Ascending aorta (tissue), 2 donors: ENCODE data around the gene TNPO2. TPM values are rescaled to one million over a fixed set of nuclear protein-coding genes. Genes with fewer than 3 reads are reported as not detected.

Source experiments
- DNase-seq, 2 donors: peaks; one replicate each; pipeline ENCODE4 v3.0.0-alpha.2; 2019; ENCODE audit warnings: low spot score in 2 of 2
- H3K27ac ChIP-seq, 2 donors: fragments of 200-600 bp; sonication (generic); one replicate each; pipeline ENCODE4 v1.5.1; 2016 to 2017; ENCODE audit warnings: mild to moderate bottlenecking in 1 of 2
- H3K27me3 ChIP-seq: fragments of 200-600 bp; sonication (generic); one replicate; pipeline ENCODE4 v1.5.1; 2017
- H3K36me3 ChIP-seq, 2 donors: fragments of 200-600 bp; sonication (generic); one replicate each; pipeline ENCODE4 v1.5.1; 2016
- H3K4me1 ChIP-seq, 2 donors: fragments of 200-600 bp; sonication (generic); one replicate each; pipeline ENCODE4 v1.5.1; 2016 to 2017; ENCODE audit warnings: mild to moderate bottlenecking in 1 of 2
- H3K4me3 ChIP-seq, 2 donors: fragments of 200-600 bp; sonication (generic); one replicate each; pipeline ENCODE4 v1.5.1; 2016 to 2017; ENCODE audit warnings: mild to moderate bottlenecking in 1 of 2
- H3K9me3 ChIP-seq, 2 donors: fragments of 200-600 bp; sonication (generic); one replicate each; pipeline ENCODE4 v1.5.1; 2016
- intact Hi-C: fragments of 100-400 bp; cut with DNase I; formaldehyde crosslinking; loops from one replicate; pipeline ENCODE4 v1.15.1; 2023
- total RNA-seq: library from RNA; depleted of rRNA; stranded (reverse); fragments of >200 nt; gene quantifications from one replicate; pipeline ENCODE4 v1.1.0, GENCODE V29; 2016
- TF ChIP-seq, protein P1 (sequence below), 3 experiments: fragments of 200-600 bp in 2 of 3; fragments of 450-650 bp in 1 of 3; sonication (generic) in 2 of 3; IDR thresholded peaks; one replicate each; pipeline ENCODE4 v1.5.1; 2016 to 2019; ENCODE audit warnings: antibody characterized with exemption in 3 of 3, mild to moderate bottlenecking in 1 of 3, moderate library complexity in 1 of 3

TNPO2 gene
- total RNA-seq, 1 donor from 2014 or later: 82.6 TPM

DNA sequence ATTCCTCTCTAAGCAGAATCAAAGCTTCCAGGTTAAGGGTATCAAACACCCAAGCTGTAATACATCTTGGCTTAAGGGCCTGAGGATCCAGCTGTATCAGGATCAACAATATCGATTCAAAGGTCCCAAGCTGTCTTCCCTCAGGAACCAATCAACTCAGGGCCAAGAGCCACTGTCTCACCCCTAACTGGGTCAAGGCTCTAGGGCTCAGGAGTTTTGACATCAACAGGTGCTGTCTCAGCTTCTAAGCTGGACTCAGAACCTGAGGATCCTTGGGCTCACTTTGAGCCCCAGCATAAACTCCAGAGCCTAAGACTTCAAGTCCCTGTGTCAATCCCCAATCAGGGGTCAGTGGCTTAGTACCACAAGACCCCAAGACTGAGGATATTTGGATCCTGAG lies 28.2 kb downstream of the TNPO2 start:
- no peak for DNase-seq
- H3K4me3 ChIP-seq: peak overlapping the region; percentile 91 to 96
- H3K27ac ChIP-seq: no peak overlapping the region
- H3K36me3 ChIP-seq: peaks cover 4 to 6% of the 10 kb centered on the region in 2 donors
- no peaks in the 10 kb centered on the region for H3K9me3 ChIP-seq
- H3K27me3 ChIP-seq: no peaks in the 10 kb centered on the region
- H3K4me1 ChIP-seq: peaks cover 5 to 13% of the 10 kb centered on the region in 2 donors
- TF ChIP-seq, protein P1, sequence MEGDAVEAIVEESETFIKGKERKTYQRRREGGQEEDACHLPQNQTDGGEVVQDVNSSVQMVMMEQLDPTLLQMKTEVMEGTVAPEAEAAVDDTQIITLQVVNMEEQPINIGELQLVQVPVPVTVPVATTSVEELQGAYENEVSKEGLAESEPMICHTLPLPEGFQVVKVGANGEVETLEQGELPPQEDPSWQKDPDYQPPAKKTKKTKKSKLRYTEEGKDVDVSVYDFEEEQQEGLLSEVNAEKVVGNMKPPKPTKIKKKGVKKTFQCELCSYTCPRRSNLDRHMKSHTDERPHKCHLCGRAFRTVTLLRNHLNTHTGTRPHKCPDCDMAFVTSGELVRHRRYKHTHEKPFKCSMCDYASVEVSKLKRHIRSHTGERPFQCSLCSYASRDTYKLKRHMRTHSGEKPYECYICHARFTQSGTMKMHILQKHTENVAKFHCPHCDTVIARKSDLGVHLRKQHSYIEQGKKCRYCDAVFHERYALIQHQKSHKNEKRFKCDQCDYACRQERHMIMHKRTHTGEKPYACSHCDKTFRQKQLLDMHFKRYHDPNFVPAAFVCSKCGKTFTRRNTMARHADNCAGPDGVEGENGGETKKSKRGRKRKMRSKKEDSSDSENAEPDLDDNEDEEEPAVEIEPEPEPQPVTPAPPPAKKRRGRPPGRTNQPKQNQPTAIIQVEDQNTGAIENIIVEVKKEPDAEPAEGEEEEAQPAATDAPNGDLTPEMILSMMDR (IDR thresholded peaks at IDR 0.05): no peak
- intact Hi-C loops: no loop called here

DNA sequence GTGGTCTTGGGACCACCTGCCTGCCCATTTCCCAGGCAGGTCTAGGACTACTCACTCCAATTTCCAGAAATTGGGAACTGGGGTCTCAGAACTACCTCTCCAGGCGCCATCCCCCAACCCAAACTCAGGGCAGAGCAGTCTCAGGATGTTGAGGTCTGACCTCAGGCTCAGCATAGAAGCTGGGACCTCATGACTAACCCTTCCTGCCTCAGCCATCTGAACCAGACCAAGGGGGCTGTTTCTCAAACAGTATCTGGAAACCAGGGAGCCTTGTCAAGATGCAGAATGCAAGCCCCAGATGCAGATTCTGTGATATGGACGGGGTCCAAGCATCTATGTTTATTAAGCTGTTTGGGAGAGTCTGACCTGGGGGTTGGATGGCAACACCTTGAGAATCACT lies 28.6 kb downstream of the TNPO2 start:
- Histone ChIP-seq H3K4me3 (no peak overlapping the region), H3K27me3 (no peaks in the 10 kb centered on the region), H3K4me1 (peaks cover 5 to 13% of the 10 kb centered on the region in 2 donors), H3K9me3 (no peaks in the 10 kb centered on the region), H3K27ac (no peak overlapping the region), H3K36me3 (peaks cover under 1 to 2% of the 10 kb centered on the region in 2 donors)
- TF ChIP-seq, protein P1 (IDR thresholded peaks at IDR 0.05): no peak
- no peak for DNase-seq
- intact Hi-C loops: no loop called here

DNA sequence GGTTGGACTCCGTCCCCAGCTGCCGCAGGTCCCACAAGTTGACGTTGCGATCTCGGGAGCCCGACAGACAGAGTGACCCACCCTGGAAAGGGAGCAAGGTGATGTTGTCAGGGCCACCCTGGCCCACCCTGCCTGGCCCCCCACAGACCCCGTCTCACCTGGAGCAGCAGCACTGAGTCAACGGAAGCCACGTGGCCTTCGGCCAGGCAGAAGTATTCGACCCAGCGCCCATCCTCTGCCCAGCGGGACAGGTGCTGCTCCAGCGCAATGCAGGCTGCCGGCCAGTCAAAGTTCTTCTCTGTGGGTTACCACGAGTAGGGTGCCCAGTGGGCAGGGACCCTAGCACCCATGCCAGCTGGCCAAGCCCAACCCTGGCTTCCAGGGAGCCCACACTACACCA lies 29.1 kb downstream of the TNPO2 start:
- H3K4me3 ChIP-seq: no peak overlapping the region
- H3K4me1 ChIP-seq: peaks cover 5 to 13% of the 10 kb centered on the region in 2 donors
- no peak overlapping the region for H3K27ac ChIP-seq
- TF ChIP-seq, protein P1 (IDR thresholded peaks at IDR 0.05): no peak
- DNase-seq: no peak
- intact Hi-C loops: no loop called here
- no peaks in the 10 kb centered on the region for H3K9me3 ChIP-seq
- H3K27me3 ChIP-seq: no peaks in the 10 kb centered on the region
- H3K36me3 ChIP-seq: no peaks in the 10 kb centered on the region

DNA sequence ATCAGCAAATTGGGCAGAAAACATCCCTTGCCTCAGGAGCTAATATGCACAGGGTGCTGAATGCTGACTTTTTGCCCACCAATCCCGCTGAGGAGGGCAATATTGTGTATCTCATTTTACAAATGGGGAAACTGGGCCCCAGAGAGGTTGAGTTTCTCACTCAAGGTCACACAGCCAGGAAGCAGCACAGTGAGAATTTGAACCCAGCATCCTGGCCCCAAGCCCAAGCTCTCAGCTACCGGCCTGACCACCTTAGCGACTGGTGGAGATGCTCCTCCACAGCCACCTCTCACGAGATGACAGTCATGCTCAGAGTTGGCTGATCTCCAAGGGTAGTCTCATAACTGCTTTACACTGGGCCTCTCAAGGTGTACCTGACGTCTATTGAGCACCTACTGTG lies 30.8 kb downstream of the TNPO2 start:
- intact Hi-C loops: no loop called here
- Histone ChIP-seq H3K36me3 (no peaks in the 10 kb centered on the region), H3K4me1 (peaks cover 5 to 13% of the 10 kb centered on the region in 2 donors), H3K9me3 (no peaks in the 10 kb centered on the region), H3K27ac (no peak overlapping the region), H3K4me3 (no peak overlapping the region), H3K27me3 (no peaks in the 10 kb centered on the region)
- DNase-seq: no peak
- TF ChIP-seq, protein P1 (IDR thresholded peaks at IDR 0.05): no peak

DNA sequence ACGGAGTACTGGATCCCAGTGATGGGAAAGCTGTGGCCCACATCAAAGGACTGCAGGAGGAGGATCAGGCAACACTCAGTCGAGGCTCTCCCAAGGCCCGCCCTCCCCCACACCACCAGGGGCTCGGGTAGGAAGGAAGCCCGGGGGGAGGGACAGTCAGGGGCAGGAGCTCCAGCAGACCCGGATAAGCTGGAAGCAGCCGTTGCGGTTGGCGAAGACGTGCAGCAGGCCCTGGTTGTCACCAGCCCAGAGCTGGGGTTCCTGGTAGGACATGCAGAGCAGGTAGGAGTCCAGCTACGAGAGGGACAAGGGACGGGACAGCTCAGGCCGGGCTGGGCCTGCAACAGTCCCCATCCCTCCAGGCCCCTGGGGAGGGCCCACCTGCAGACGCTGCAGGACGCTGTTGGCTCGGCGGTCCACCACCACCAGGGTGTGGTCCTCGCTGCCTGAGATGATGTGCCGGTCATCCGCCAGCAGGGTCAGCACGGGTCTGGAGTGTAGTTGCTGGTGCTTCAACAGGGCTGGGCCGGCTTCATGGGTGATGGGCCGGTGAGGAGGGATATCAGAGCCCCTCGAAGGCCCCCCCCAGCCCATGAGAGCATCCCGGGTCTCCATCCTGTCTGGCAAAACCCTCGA lies 34.0 kb downstream of the TNPO2 start:
- intact Hi-C loops: no loop called here

More for the DNA sequence above, 34.0 kb downstream of the TNPO2 start:
- no peak overlapping the region for H3K27ac ChIP-seq
- DNase-seq: no peak
- H3K4me1 ChIP-seq: no peaks in the 10 kb centered on the region
- no peak overlapping the region for H3K4me3 ChIP-seq
- H3K9me3 ChIP-seq: no peaks in the 10 kb centered on the region
- no peaks in the 10 kb centered on the region for H3K27me3 ChIP-seq
- no peaks in the 10 kb centered on the region for H3K36me3 ChIP-seq
- TF ChIP-seq, protein P1 (IDR thresholded peaks at IDR 0.05): no peak
